GM12891 (cell line): ENCODE measurements around the gene PTPN14.
"Not testable (repeated sequence)": the region's sequence is repeated elsewhere in the genome, so short reads cannot be mapped to it uniquely, and the experiment has no call there.

Experiments
- POLR2A ChIP-seq: IDR thresholded peaks from 2 replicates; pipeline ENCODE4 v1.6.1; 2011; ENCODE audit warnings: low read depth, low read length, control low read depth
- POLR2AphosphoS5 ChIP-seq: IDR thresholded peaks from 2 replicates; pipeline ENCODE4 v1.6.1; 2011; ENCODE audit warnings: low read depth, low read length, control low read depth
- POU2F2 ChIP-seq: IDR thresholded peaks from 2 replicates; pipeline ENCODE4 v1.6.1; 2011; ENCODE audit warnings: low read depth, mild to moderate bottlenecking, control low read depth, low read length, moderate library complexity
- SPI1 ChIP-seq: IDR thresholded peaks from 2 replicates; pipeline ENCODE4 v1.6.1; 2011; ENCODE audit warnings: low read depth, low read length, control low read depth
- TAF1 ChIP-seq: IDR thresholded peaks from 2 replicates; pipeline ENCODE4 v1.6.1; 2011; ENCODE audit warnings: low read depth, low read length, control low read depth

GRCh38 chr1:214394569-214394968 lies 156.8 kb downstream of the PTPN14 start:
- not testable (repeated sequence) for TF ChIP-seq TAF1, POLR2A, POLR2AphosphoS5, SPI1, POU2F2
